Transverse colon (tissue), 4 donors: ENCODE measurements around the gene DNAJC18.

ENCODE experiments used
- EP300 ChIP-seq: sonication (generic); formaldehyde crosslinking; IDR thresholded peaks from one replicate; pipeline ENCODE4 v1.6.1; 2017; ENCODE audit warnings: antibody characterized with exemption, low read depth
- POLR2A ChIP-seq: fragments of 450-650 bp; IDR thresholded peaks from one replicate; pipeline ENCODE4 v1.6.1; 2016; ENCODE audit warnings: antibody characterized with exemption, mild to moderate bottlenecking, moderate library complexity
- POLR2AphosphoS5 ChIP-seq, 3 donors: sonication (generic); formaldehyde crosslinking; IDR thresholded peaks; one replicate each; pipeline ENCODE4 v1.6.1; 2016; ENCODE audit warnings: antibody characterized with exemption in 3 of 3
- TF ChIP-seq, protein P1 (sequence below), 5 experiments: fragments of 200-600 bp in 3 of 5; fragments of 450-650 bp in 2 of 5; sonication (generic) in 3 of 5; IDR thresholded peaks; 1 replicate in 2 of 5; 2 replicates in 3 of 5; pipeline ENCODE4 v1.5.1; 2016 to 2017; ENCODE audit warnings: antibody characterized with exemption in 5 of 5, inconsistent platforms in 3 of 5, mild to moderate bottlenecking in 2 of 5, moderate library complexity in 1 of 5

DNA sequence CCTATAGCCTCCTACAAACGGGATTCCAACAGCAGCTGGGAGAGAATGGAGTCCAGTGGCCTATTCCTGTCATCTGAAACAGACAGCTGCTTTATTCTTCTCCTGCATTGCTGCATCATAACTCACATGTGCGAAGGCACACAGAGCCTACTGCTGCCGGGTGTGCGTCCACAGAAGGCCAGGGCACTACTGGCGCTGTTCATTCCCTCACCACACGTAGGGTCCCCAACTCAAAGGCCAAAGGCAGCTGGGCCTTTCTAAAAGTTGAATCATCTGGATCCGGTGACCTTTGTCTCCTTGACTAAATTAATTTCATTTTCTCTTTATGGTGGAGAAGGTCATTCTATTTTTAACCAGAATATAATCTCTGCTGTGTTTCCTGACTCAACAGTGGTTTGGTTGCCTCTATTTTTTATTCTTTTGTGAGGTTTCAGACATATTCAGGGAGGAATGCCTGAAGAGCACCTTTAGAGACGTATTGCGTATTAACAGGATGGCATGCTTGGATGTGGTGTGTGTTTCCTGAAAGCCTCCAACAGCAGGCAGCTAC lies 24.7 kb downstream of the DNAJC18 start:
- TF ChIP-seq, protein P1, sequence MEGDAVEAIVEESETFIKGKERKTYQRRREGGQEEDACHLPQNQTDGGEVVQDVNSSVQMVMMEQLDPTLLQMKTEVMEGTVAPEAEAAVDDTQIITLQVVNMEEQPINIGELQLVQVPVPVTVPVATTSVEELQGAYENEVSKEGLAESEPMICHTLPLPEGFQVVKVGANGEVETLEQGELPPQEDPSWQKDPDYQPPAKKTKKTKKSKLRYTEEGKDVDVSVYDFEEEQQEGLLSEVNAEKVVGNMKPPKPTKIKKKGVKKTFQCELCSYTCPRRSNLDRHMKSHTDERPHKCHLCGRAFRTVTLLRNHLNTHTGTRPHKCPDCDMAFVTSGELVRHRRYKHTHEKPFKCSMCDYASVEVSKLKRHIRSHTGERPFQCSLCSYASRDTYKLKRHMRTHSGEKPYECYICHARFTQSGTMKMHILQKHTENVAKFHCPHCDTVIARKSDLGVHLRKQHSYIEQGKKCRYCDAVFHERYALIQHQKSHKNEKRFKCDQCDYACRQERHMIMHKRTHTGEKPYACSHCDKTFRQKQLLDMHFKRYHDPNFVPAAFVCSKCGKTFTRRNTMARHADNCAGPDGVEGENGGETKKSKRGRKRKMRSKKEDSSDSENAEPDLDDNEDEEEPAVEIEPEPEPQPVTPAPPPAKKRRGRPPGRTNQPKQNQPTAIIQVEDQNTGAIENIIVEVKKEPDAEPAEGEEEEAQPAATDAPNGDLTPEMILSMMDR (IDR thresholded peaks at IDR 0.05), result no peak
- TF ChIP-seq POLR2A (no peak), EP300 (no peak), POLR2AphosphoS5 (IDR thresholded peaks at IDR 0.05) (no peak)
